Measurements from ENCODE around the gene ARHGAP33. TPM values are rescaled to one million over a fixed set of nuclear protein-coding genes. Genes with fewer than 3 reads are reported as not detected.
"Not testable (repeated sequence)": the region's sequence is repeated elsewhere in the genome, so short reads cannot be mapped to it uniquely, and the experiment has no call there.

The ARHGAP33 gene
- total RNA-seq, 4 donors from 2014 or later, result 8.6 to 166 (median 20.0) TPM

GRCh38 chr19:35833972-35834371, 58.6 kb downstream of the ARHGAP33 start:
- no peak overlapping the region for H3K27ac ChIP-seq
- no peak overlapping the region for H3K4me3 ChIP-seq
- TF ChIP-seq CTCF (IDR thresholded peaks at IDR 0.05) (no peak), POLR2A (IDR thresholded peaks at IDR 0.05) (no peak)
- H3K9me3 ChIP-seq, result peaks cover 0 to 2% (median under 1%) of the 10 kb centered on the region in 4 donors
- no peaks in the 10 kb centered on the region for H3K4me1 ChIP-seq
- DNase-seq, result no peak
- no peaks in the 10 kb centered on the region for H3K27me3 ChIP-seq
- H3K36me3 ChIP-seq, result no peaks in the 10 kb centered on the region

- not testable (repeated sequence) for H3K4me3 ChIP-seq, H3K4me1 ChIP-seq, H3K27ac ChIP-seq, H3K9me3 ChIP-seq, H3K36me3 ChIP-seq, DNase-seq, H3K27me3 ChIP-seq
These were observed 60.7 kb downstream of the ARHGAP33 start for GRCh38 chr19:35836096-35836495.

Other genes with a start within 250 kb of the ARHGAP33 start
- gene SBSN, start 247.3 kb upstream of the ARHGAP33 start, total RNA-seq, result 1 to 10 TPM in 1 of 4 donors, not detected in 3; 1.0 TPM
- gene GAPDHS, start 242.1 kb upstream of the ARHGAP33 start, total RNA-seq, result under 1 TPM in 1 of 4 donors, not detected in 3; 0.54 TPM
- gene TMEM147, start 229.9 kb upstream of the ARHGAP33 start, total RNA-seq, result 10 to 100 TPM; 34.9 to 59.4 (median 50.9) TPM
- gene ATP4A, start 211.9 kb upstream of the ARHGAP33 start, total RNA-seq, result not detected
- gene PMIS2, start 189.4 kb upstream of the ARHGAP33 start, total RNA-seq, result not detected
- 10 to 100 TPM in 2 of 4 donors, 1 to 10 TPM in 2; 2.8 to 42.9 (median 8.3) TPM for gene HAUS5, start 162.8 kb upstream of the ARHGAP33 start, total RNA-seq
- 10 to 100 TPM; 57.3 to 64.4 (median 63.1) TPM for gene RBM42, start 146.5 kb upstream of the ARHGAP33 start, total RNA-seq
- gene ETV2, start 133.8 kb upstream of the ARHGAP33 start, total RNA-seq, result 1 to 10 TPM in 2 of 4 donors, not detected in 2; 1.6 to 1.8 TPM
- gene COX6B1, start 127.2 kb upstream of the ARHGAP33 start, total RNA-seq, result 100 to 1,000 TPM; 462 to 930 (median 787) TPM
- not detected for gene UPK1A, start 109.0 kb upstream of the ARHGAP33 start, total RNA-seq
- 1 to 10 TPM in 1 of 4 donors, not detected in 3; 2.5 TPM for gene ZBTB32, start 71.0 kb upstream of the ARHGAP33 start, total RNA-seq
- 10 to 100 TPM; 27.8 to 62.6 (median 41.9) TPM for gene KMT2B, start 57.6 kb upstream of the ARHGAP33 start, total RNA-seq
- gene IGFLR1, start 33.1 kb upstream of the ARHGAP33 start, total RNA-seq, result 10 to 100 TPM in 3 of 4 donors, 1 to 10 TPM in 1; 8.3 to 14.2 (median 12.3) TPM
- 10 to 100 TPM; 14.5 to 70.5 (median 34.6) TPM for gene U2AF1L4, start 30.1 kb upstream of the ARHGAP33 start, total RNA-seq
- gene PSENEN, start 29.9 kb upstream of the ARHGAP33 start, total RNA-seq, result 10 to 100 TPM in 3 of 4 donors, 1 to 10 TPM in 1; 8.3 to 48.2 (median 40.6) TPM
- 10 to 100 TPM; 11.6 to 30.5 (median 20.2) TPM for gene LIN37, start 27.0 kb upstream of the ARHGAP33 start, total RNA-seq
- 10 to 100 TPM in 2 of 4 donors, 1 to 10 TPM in 2; 9.2 to 19.8 (median 13.6) TPM for gene HSPB6, start 18.5 kb upstream of the ARHGAP33 start, total RNA-seq
- 10 to 100 TPM in 3 of 4 donors, 1 to 10 TPM in 1; 6.0 to 36.8 (median 27.2) TPM for gene PROSER3, start 17.4 kb upstream of the ARHGAP33 start, total RNA-seq
- not detected for gene PRODH2, start 37.3 kb downstream of the ARHGAP33 start, total RNA-seq
- not detected for gene NPHS1, start 76.9 kb downstream of the ARHGAP33 start, total RNA-seq
- 1 to 10 TPM in 1 of 4 donors, not detected in 3; 1.7 TPM for gene KIRREL2, start 81.3 kb downstream of the ARHGAP33 start, total RNA-seq
- gene APLP1, start 93.0 kb downstream of the ARHGAP33 start, total RNA-seq, result 1 to 10 TPM in 3 of 4 donors, under 1 TPM in 1; 0.53 to 8.3 (median 1.7) TPM
- 10 to 100 TPM in 3 of 4 donors, 1 to 10 TPM in 1; 8.4 to 38.0 (median 23.6) TPM for gene NFKBID, start 125.0 kb downstream of the ARHGAP33 start, total RNA-seq
- 1 to 10 TPM in 1 of 4 donors, not detected in 3; 9.7 TPM for gene HCST, start 127.0 kb downstream of the ARHGAP33 start, total RNA-seq
- gene TYROBP, start 132.7 kb downstream of the ARHGAP33 start, total RNA-seq, result 10 to 100 TPM in 3 of 4 donors, 1 to 10 TPM in 1; 4.2 to 56.1 (median 20.2) TPM
- 10 to 100 TPM in 3 of 4 donors, 1 to 10 TPM in 1; 8.3 to 34.4 (median 22.1) TPM for gene LRFN3, start 160.8 kb downstream of the ARHGAP33 start, total RNA-seq
- 10 to 100 TPM; 15.7 to 48.0 (median 39.1) TPM for gene SDHAF1, start 219.6 kb downstream of the ARHGAP33 start, total RNA-seq
- 1 to 10 TPM in 2 of 4 donors, under 1 TPM in 1, not detected in 1; 0.67 to 6.8 (median 6.1) TPM for gene SYNE4, start 233.2 kb downstream of the ARHGAP33 start, total RNA-seq
- 10 to 100 TPM; 26.4 to 56.9 (median 39.8) TPM for gene ALKBH6, start 238.6 kb downstream of the ARHGAP33 start, total RNA-seq

All from Peyer's patch (tissue), 4 donors.